ENCODE measurements around the gene MGAT1.
A peak's percentile ranks its signal among the peaks of the same experiment; 100 is the strongest.

The MGAT1 gene

GRCh38 chr5:180823940-180824629 lies 21.5 kb upstream of the MGAT1 start:
- DNase-seq = no peak

- no peak for DNase-seq
Measured at GRCh38 chr5:180823346-180823745, 20.7 kb upstream of the MGAT1 start.

DNA sequence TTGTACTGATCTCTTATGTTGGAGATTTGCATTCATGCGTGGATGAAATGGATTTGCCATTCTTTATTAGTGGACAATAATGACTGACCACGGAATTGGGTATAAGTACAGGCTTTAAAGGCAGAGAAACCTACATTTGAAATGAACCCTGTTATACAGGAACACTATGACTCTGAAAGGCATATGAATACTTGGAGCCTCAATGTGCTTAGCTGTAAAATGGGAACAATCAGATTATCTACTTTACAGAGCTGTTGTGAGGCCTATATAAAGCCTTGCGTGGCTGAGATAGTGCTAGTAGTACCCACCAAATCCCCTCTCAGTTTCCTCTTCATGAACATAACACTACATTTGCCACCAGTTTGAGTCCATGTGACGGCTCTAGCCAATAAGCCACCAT lies 18.9 kb upstream of the MGAT1 start:
- DNase-seq = no peak

DNA sequence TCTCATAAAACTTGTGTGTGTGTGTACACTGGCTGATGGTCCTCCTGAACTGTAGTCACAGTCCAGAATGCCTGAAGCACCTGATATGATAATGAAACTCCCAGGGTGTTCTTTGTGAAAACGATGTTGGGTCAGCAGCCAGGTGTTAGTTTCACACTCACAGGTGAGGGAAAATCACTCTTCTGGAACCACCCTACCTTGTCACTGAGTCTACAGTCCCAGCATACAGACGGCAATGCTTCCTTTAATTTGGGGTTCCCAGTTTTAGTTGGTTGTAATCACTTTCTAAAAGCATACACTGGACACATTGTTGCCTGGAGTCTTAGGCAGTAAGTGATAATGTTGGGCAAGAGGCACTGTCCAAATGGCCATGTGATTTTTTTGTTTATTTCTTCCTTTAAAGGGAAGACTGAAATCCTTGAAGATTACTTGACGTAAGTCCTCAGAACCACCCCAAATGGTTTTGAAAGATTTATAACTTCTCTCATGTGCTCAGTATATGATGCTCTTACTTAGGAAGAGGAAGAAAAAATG lies 18.2 kb upstream of the MGAT1 start:
- no peak for DNase-seq

DNA sequence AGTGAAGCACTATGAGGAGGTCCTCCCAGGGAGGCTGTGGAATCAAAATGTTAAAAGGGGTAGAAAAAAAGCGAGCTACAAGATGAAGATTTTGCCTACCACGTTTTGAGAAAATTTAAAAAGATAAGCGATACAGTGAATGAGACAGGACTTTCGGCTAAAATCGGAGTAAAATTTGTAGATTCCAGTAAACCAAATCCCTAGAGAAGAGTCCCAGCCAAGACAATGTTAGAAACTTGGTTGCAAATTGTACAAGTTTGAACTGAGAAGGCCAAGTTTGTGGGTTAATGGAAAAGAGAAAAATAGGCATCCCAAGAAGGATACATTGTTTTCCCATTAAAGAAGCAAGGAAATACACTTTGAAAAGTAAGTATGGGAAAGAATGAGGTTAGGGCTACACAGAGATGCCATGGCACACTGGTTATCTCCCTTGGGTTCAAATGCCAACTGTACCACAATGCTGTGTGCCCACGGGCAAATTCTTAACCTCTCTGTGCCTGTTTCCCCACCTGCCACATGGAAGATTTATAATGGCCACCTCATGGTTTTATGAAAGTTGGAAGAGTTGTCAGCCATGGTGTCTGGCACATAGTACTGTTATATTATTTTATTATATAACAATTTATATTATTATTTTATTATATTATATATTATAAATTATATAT lies 16.2 kb upstream of the MGAT1 start:
- DNase-seq = no peak

GRCh38 chr5:180817893-180818674 lies 15.5 kb upstream of the MGAT1 start:
- DNase-seq = no peak

GRCh38 chr5:180816608-180817534 lies 14.3 kb upstream of the MGAT1 start:
- DNase-seq = peak; percentile 78

DNA sequence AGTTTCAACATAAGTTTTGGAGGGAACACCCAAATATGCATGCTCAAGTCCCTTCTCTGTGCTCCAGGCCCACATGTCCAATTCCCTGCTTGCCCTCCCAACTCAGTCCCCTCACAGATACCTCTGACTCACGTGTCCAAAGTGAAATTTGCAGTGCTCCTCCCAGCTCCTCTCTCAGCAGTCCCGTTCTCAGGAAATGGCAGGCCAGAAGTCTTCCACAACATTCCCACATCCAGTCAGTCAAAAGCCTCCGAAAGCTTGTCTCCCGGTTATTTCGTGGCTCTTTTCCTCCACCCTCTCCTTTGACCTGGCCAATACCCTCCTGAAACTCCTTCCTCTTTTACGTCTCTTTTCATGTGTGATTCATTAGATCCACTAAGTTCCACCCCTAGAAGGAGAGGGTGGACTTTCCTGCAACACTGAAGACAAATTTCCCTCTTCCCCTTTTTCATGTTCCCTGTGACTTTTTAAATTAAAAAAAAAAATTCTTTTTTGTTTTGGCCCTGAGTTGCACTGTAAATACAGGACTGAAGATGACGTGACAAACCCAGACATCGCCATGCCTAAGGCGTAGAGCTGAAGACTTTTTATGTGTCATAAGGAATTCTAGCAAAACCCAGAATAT lies 12.8 kb upstream of the MGAT1 start:
- no peak for DNase-seq

DNA sequence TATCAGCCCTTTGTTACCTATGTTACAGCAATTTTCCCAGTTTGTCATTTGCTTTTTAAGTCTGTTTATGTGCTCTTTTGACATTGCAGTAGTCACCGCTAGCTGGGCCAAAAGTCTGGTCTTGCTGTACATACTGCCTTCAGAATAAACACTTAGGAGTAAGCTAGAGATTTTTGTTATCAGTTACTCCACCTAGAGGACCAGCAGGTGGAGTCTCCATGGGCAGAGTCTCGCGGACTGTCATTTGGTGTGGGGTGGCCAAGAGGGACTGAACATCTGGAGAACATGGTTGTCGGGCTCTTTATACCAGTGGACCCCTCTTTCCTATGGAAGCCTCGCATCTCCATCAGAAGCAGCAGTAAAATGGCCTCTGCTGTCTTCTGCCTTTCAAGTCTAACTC lies 10.8 kb upstream of the MGAT1 start:
- DNase-seq = no peak

- no peak for DNase-seq
Measured at GRCh38 chr5:180811623-180812124, 9.1 kb upstream of the MGAT1 start.

DNA sequence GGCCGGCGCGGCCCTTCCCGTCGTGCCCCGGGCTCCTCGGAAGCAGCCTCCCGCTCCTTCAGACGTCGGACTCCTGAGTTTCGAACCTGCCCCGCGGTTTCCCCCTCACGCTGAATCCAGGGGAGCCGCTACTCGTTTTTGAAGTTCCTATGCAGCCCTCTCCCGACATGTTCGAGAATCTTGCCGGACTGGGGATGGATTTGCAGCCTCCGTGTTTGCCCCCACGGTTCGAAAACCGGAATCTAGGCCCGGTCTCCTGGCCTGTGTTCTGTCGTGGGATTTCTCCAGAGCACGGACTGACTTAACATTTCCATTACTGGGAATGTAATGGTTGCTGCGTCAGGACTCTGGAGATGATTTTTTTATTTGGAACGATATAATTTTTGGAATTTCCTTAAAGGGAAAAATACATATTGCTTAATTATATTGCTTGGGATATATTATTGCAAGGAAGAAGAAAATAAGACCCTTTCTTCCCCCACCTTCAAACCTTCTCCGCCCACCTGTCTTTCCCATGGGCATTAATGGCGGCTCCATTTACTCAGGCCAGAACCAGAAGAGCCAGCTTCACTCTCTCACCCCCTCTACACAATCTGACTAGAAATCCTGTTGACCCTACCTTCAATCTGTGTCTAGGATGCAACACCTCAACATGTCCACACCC lies 8.5 kb upstream of the MGAT1 start:
- DNase-seq = peak; percentile 50

DNA sequence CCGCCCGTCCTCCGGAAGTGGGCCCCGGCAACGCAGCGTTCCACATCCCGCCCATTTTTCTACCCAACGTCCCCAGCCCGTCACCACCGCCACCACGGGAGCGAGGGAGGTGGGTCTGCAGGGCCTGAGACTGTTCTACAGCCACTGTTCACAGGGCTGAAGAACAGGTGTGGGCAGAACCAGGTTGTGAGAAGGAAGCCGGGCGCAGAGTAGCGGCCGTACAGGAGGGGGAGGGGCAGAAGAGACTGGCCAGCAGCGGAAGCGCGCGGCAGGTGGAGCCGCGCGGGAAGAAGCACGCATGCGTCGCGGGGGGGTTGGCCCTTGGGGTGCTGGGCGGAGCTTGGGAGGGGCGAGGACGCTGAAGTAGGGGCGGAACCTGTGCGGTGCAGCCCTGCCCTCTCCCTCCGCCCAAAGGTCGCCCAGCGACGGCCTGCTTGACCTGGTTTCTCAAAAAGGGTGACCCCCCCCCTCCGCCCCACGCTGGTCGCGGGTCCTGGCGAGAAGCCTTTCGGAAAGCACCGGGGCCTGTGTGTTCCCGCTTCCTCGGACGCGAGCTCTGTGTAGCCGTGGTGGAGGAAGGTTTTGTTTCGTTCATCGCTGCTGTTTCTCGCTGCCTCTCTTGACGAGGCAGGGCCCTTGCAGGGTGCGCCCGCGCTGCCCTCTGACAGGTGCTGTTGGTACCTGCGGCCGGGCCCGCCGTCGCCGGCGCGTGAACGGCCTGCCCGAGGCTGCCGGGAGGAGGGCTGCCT lies 7.8 kb upstream of the MGAT1 start:
- peak; percentile 98 for DNase-seq

DNA sequence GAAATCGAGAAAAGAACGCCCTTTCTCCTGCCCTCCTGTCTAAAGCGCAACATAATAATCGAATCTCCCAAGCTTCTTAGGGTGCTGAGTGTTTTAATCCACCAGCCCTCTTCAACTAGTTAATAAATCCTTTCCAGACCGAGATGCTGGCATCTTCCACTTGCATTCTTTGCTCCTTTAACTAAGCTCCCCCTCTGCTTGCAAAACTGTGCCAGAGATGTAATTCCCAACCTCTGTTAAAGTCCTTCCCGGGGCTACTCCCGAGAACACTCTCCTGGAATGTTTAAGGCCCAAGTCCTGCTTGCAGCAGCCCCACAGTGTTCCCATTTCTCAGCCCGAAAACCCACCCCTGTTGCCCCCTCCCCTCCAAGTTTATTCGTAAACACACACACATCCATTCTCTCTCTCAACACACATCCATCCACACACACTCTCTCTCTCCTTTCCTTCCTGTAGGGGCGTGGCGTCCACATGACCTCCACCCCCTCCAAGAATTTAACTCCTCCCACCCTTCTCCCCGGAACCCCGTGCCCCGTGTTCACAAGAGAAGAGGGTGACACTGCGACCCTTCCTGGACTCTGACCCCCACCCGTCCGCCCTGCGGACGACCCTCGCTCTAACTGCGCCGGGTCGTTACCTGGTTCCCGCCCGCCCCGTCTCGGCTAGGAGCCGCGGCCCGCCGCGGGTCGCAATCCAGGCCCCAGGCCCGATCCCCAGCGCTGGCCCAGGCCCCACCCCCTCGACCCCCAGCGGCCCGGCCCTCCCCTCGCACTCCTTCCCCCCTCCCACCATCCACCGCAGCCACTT lies 7.0 kb upstream of the MGAT1 start:
- DNase-seq = peak; percentile 92

GRCh38 chr5:180808461-180809000 lies 5.9 kb upstream of the MGAT1 start:
- DNase-seq = no peak

- no peak for DNase-seq
Measured at GRCh38 chr5:180807654-180808414, 5.2 kb upstream of the MGAT1 start.

DNA sequence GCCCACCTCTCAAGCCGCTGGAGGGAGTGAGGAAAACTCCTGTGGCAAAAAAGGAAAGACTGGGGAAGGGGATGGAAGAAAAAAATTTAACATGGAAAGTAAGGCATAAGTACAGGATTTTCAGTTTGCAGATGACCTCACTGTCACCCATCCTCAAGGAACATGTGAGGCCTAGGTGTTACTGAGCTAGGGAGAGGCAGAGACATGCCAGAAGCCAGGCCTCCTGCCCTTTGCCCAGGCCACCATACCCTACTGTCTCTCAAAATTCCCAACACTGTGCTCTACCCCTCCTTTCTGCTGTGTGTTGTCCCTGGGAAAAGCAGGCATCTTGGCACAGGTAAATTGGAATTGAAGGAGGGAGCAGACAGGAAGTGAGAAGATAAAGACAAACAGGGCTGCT lies 4.4 kb upstream of the MGAT1 start:
- no peak for DNase-seq

DNA sequence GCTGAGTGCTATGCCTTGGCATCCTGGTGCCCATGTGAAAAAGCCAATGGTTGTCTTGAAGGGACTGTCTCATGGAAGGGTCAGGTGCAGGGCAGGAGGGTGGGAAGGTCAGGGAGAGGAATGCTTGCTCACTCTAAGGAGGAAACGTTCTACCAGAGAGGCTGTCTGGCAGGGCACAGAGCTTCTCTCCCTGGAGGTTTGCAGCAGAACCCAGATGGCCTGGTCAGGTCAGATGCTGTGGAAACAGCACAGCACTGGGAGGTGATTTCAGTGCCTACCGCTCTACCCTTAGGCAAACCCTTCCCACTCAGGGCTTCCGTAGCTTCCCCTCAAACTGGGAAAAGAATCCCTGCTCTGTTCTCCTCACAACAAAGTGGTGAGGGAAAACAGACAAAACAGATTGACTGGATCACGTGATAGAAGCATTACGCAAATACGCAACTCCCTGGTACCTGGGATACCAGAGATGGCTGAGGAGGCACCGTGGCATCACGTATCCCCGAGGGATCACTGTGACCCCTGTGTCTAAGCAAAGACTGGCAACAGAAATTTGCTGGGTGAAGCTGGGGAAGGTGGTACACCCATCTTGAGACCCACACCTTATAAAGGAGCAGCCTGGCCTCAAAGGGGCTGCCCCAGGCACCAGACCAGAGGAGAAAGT lies 3.9 kb upstream of the MGAT1 start:
- DNase-seq = no peak

- DNase-seq = peak; percentile 18
Measured at GRCh38 chr5:180804129-180804618, 1.6 kb upstream of the MGAT1 start.

Data from left hindlimb (tissue), 1 donor.